Caco-2 (cell line): ENCODE data around the gene BCL10. TPM values are rescaled to one million over a fixed set of nuclear protein-coding genes. Genes with fewer than 3 reads are reported as not detected.

Experiments used
- BruUV-seq: library from RNA; stranded (reverse); fragments of 400-500 nt; replicated peaks from 2 replicates; lab custom pipeline; 2021; lab: Mats Ljungman, UMichigan
- CTCF ChIA-PET: fragments of 300-600 bp; sonication (Branson Sonifier 250); formaldehyde crosslinking; loops from one replicate; lab custom pipeline; 2022; ENCODE audit warnings: antibody characterized with exemption; lab: Charles Lee
- POLR2A ChIA-PET: fragments of 300-600 bp; sonication (Branson Sonifier 250); formaldehyde crosslinking; loops from one replicate; lab custom pipeline; 2022; ENCODE audit warnings: antibody characterized with exemption; lab: Charles Lee
- DNase-seq, 2 experiments: peaks; one replicate each; pipeline versions ENCODE4 v3.0.0 to v3.0.0-alpha.2; 2020 to 2022
- H3K27me3 ChIP-seq: replicated peaks from 2 replicates; pipeline ENCODE4 v1.6.0; 2011; ENCODE audit warnings: low read length; ENCODE audit not compliant: control insufficient read depth, insufficient read depth
- H3K36me3 ChIP-seq: 2 replicates; pipeline ENCODE4 v1.5.1; 2011; ENCODE audit warnings: low read length; ENCODE audit not compliant: control insufficient read depth, insufficient read depth
- H3K4me1 ChIP-seq: fragments of 250-450 bp; sonication (Bioruptor Pico); 2 replicates; pipeline ENCODE4 v1.5.1; 2020; ENCODE audit warnings: mild to moderate bottlenecking
- H3K4me3 ChIP-seq: 2 replicates; pipeline ENCODE4 v1.5.1; 2011; ENCODE audit warnings: low read depth, mild to moderate bottlenecking, control low read depth, low read length
- H3K9me3 ChIP-seq: fragments of 250-450 bp; sonication (Bioruptor Pico); 2 replicates; pipeline ENCODE4 v1.5.1; 2020; ENCODE audit warnings: mild to moderate bottlenecking, moderate library complexity
- H3K27ac Mint-ChIP-seq: one replicate; pipeline ENCODE4 v1.8.0; 2022; ENCODE audit warnings: mixed read lengths; ENCODE audit not compliant: unreplicated experiment
- H3K27me3 Mint-ChIP-seq: one replicate; pipeline ENCODE4 v1.8.0; 2022; ENCODE audit warnings: mixed read lengths; ENCODE audit not compliant: insufficient read depth, unreplicated experiment
- H3K36me3 Mint-ChIP-seq: one replicate; pipeline ENCODE4 v1.8.0; 2022; ENCODE audit warnings: mild to moderate bottlenecking, mixed read lengths; ENCODE audit not compliant: insufficient read depth, unreplicated experiment
- H3K4me1 Mint-ChIP-seq: one replicate; pipeline ENCODE4 v1.8.0; 2022; ENCODE audit warnings: low read depth, mixed read lengths; ENCODE audit not compliant: unreplicated experiment
- H3K4me3 Mint-ChIP-seq: one replicate; pipeline ENCODE4 v1.8.0; 2022; ENCODE audit warnings: mild to moderate bottlenecking, moderate library complexity, mixed read lengths; ENCODE audit not compliant: unreplicated experiment
- H3K9me3 Mint-ChIP-seq: one replicate; pipeline ENCODE4 v1.8.0; 2022; ENCODE audit warnings: mixed read lengths; ENCODE audit not compliant: unreplicated experiment
- CTCF ChIP-seq, 2 experiments: fragments of 200-600 bp in 1 of 2; IDR thresholded peaks; 1 replicate in 1 of 2; 2 replicates in 1 of 2; pipeline versions ENCODE4 v1.5.1 to v1.8.0; 2011 to 2022; ENCODE audit warnings: antibody characterized with exemption in 1 of 2, control low read depth in 1 of 2, inconsistent platforms in 1 of 2, low read depth in 1 of 2, low read length in 1 of 2, mild to moderate bottlenecking in 1 of 2, moderate library complexity in 1 of 2; ENCODE audit not compliant: insufficient read depth in 1 of 2, severe bottlenecking in 1 of 2, unreplicated experiment in 1 of 2
- intact Hi-C: fragments of 100-400 bp; cut with micrococcal nuclease; formaldehyde crosslinking; loops from one replicate; pipeline ENCODE4 v1.10.0; 2022; ENCODE audit not compliant: unreplicated experiment
- total RNA-seq: library from RNA; stranded (reverse); gene quantifications from 2 replicates; pipeline ENCODE4 v1.2.3, GENCODE V29; 2022

The BCL10 gene
- total RNA-seq, 1 experiment from 2014 or later, result 18.1 TPM

- H3K4me1 Mint-ChIP-seq, result no peaks in the 10 kb centered on the region
- H3K27me3 Mint-ChIP-seq, result no peaks in the 10 kb centered on the region
- DNase-seq, result no peak
- POLR2A ChIA-PET, result interaction anchor here (1.4 kb wide), 1 partner anchor 272 kb away, joined by 3 read pairs; no protein-coding TSS in a partner anchor
- no TSS peak for BruUV-seq
- no peak overlapping the region for H3K27ac Mint-ChIP-seq
- H3K36me3 Mint-ChIP-seq, result peaks cover 5% of the 10 kb centered on the region
- H3K4me3 Mint-ChIP-seq, result no peak overlapping the region
- intact Hi-C loops, result loop anchor here (1.0 to 5.0 kb wide), 10 partner anchors 20 to 709 kb away; partner anchors contain the start of gene ZNHIT6
- Histone ChIP-seq H3K27me3 (no peaks in the 10 kb centered on the region), H3K4me1 (peaks cover 16% of the 10 kb centered on the region), H3K4me3 (no peak overlapping the region), H3K36me3 (no peaks in the 10 kb centered on the region), H3K9me3 (no peaks in the 10 kb centered on the region)
- CTCF ChIA-PET, result interaction anchor here (0.6 to 1.4 kb wide), 11 partner anchors 12 to 709 kb away, joined by 3 to 11 read pairs (median 3); partner anchors contain the start of gene CCN1
- no peak for TF ChIP-seq CTCF (IDR thresholded peaks at IDR 0.05; ENCODE audit: insufficient read depth in 1 of 2, low read depth in 1 of 2, low read length in 1 of 2, severe bottlenecking in 1 of 2, unreplicated experiment in 1 of 2)
- no peaks in the 10 kb centered on the region for H3K9me3 Mint-ChIP-seq
These were observed 32.5 kb upstream of the BCL10 start for GRCh38 chr1:85308833-85309350.

GRCh38 chr1:85307987-85308832 lies 31.8 kb upstream of the BCL10 start:
- DNase-seq, result peak; percentile 79 to 87
- CTCF ChIA-PET, result interaction anchor here (0.6 to 1.4 kb wide), 11 partner anchors 13 to 710 kb away, joined by 3 to 11 read pairs (median 3); partner anchors contain the start of gene CCN1
- peaks cover 16% of the 10 kb centered on the region for H3K4me1 ChIP-seq
- Mint-ChIP-seq H3K27me3 (no peaks in the 10 kb centered on the region), H3K4me1 (no peaks in the 10 kb centered on the region), H3K27ac (no peak overlapping the region), H3K36me3 (peaks cover 5% of the 10 kb centered on the region), H3K9me3 (no peaks in the 10 kb centered on the region), H3K4me3 (peak overlapping the region; percentile 57)
- BruUV-seq, result no TSS peak
- no peak overlapping the region for H3K4me3 ChIP-seq
- intact Hi-C loops, result loop anchor here (1.0 to 5.0 kb wide), 10 partner anchors 21 to 710 kb away; partner anchors contain the start of gene ZNHIT6
- TF ChIP-seq CTCF (IDR thresholded peaks at IDR 0.05; ENCODE audit: insufficient read depth in 1 of 2, low read depth in 1 of 2, low read length in 1 of 2, severe bottlenecking in 1 of 2, unreplicated experiment in 1 of 2), result peak; percentile 81 to 89
- POLR2A ChIA-PET, result interaction anchor here (1.4 kb wide), 1 partner anchor 273 kb away, joined by 3 read pairs; no protein-coding TSS in a partner anchor
- no peaks in the 10 kb centered on the region for H3K36me3 ChIP-seq
- H3K9me3 ChIP-seq, result no peaks in the 10 kb centered on the region
- no peaks in the 10 kb centered on the region for H3K27me3 ChIP-seq

- BruUV-seq, result no TSS peak
- CTCF ChIA-PET, result no interaction called here
These were observed 29.8 kb upstream of the BCL10 start for GRCh38 chr1:85306236-85306635.

More at GRCh38 chr1:85306236-85306635, 29.8 kb upstream of the BCL10 start:
- DNase-seq, result no peak
- Histone ChIP-seq H3K9me3 (no peaks in the 10 kb centered on the region), H3K4me1 (peaks cover 16% of the 10 kb centered on the region), H3K4me3 (no peak overlapping the region), H3K27me3 (no peaks in the 10 kb centered on the region), H3K36me3 (no peaks in the 10 kb centered on the region)
- POLR2A ChIA-PET, result no interaction called here
- no peak overlapping the region for H3K4me3 Mint-ChIP-seq
- no peaks in the 10 kb centered on the region for H3K27me3 Mint-ChIP-seq
- no peak overlapping the region for H3K27ac Mint-ChIP-seq
- TF ChIP-seq CTCF (IDR thresholded peaks at IDR 0.05; ENCODE audit: insufficient read depth in 1 of 2, low read depth in 1 of 2, low read length in 1 of 2, severe bottlenecking in 1 of 2, unreplicated experiment in 1 of 2), result no peak
- no peaks in the 10 kb centered on the region for H3K9me3 Mint-ChIP-seq
- H3K36me3 Mint-ChIP-seq, result peaks cover 5% of the 10 kb centered on the region
- intact Hi-C loops, result loop anchor here (5.0 kb wide), 1 partner anchor 401 kb away; the partner anchor contains the start of gene ZNHIT6
- no peaks in the 10 kb centered on the region for H3K4me1 Mint-ChIP-seq
